Stimulated activated CD4-positive, alpha-beta T cell treated with anti-CD3 and anti-CD28 coated beads, Interleukin-4, amount 100 ng/mL, for 48 hours (primary cell): Measurements from ENCODE around the gene ENTPD2.

Source experiments
- DNase-seq, 2 donors: peaks; one replicate each; pipeline ENCODE4 v3.0.0-alpha.2; 2020; ENCODE audit warnings: low read depth in 2 of 2

Gene ENTPD2

DNA sequence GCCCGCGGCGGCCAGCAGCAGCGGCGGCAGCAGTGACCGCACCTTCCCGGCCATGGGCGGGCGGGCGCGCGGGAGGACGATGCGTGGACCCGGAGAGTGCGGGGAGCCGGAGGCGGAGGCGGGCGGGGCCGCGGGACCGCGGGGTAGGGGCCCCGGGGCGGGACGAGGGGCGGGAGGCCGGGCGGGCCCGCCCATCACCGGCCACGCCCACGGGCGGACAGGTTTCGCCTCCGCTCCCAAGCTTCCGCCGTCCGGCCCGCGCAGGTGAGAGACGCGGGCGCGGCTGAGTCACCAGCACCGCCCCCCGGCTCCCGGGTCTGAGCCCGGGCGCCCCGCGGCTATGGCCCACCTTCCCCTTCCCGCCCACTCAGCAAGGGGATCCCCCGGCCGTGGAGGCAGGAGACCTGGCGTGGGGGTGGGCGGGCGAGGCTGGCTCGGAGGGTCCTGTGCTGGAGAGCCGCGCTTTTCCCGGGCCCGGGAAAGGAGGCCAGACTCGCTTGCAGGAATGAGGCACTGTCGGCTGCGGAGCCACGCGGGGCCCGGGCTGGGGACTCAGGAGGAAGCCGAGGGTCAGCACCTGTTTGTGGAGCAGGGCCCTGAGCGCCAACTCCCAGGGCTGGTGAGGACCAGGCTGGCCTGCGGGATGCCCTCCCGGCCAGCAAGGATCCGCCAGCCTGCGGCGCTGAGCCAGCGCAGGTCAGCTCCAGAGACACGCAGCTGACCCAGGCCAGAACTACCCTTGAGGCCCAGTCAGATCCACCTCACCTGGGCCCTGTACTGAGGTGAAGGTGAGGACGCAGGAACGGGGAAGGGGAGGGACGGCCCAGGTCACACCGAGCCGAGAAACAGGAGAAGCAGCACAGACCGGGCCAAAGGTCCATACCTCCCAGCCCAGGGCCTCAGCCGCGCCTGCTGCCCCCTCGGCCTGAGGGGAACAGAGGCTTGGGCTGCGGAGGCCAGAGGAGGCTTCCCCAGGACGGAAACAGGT lies at the start of gene ENTPD2:
TSS of gene ENTPD2 (minus strand) at position 118 of the 988 bp plus-strand sequence. CDS start at position 54, 64 bp downstream.
- DNase-seq = no peak

GRCh38 chr9:137103206-137103999 lies 49.5 kb upstream of the ENTPD2 start:
- DNase-seq = no peak

DNA sequence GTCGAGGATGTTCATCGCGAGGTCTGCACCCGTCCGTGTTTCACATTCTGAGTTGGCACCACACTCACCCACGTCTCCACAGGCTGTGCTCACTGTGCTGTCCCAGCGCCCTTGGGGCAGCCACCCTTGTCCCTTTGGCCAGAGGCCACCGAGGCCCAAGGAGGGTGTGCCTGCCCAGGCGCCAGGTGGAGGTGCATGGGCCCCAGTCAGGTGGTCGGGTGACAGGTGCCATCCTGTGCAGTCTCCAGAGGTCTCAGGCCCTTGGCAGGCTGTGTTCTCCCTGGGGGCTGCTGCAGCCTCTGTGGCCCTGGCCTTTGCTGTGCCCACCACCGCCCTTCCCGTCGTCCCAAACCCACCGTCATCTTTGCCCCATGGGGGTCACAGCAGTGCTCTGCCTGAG lies 45.4 kb upstream of the ENTPD2 start:
- no peak for DNase-seq

GRCh38 chr9:137097761-137098462 lies 44.1 kb upstream of the ENTPD2 start:
- DNase-seq = no peak

DNA sequence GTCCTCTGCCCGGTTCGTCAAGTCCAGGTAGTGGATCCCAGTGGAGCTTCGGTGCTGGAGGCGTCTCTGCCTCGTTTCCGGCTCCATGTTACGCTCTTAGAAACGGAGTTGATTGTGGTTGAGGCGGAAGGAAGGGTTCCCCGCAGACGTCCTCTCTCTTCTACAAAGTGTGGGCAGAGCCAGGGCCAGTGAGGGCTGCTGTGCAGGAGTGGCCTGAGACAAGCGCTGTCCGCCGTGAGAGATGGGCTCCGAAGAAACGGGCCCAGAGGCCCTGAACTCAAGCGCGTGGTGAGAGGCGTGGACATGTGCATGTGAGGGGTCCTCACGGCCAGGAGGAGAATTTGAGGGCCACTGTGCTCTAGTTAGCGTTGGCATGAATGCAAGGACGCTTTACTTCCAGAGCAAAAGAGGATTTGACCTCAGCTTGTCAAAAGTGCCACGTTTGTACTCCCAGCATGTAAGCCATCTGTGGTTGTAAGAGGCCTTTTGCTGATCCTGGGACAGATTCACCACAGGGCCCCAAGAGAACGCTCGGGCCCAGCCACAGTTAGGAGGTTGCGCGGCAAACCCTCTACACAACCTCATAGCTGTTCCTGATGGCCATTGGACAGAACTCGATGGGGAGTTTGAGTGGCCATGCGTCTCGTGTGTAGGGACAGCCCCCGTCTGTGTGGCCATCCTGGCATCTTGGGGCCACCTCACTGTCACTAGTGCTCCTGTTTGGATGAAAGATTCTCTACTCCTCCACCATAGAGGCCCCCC lies 43.1 kb upstream of the ENTPD2 start:
- no peak for DNase-seq

DNA sequence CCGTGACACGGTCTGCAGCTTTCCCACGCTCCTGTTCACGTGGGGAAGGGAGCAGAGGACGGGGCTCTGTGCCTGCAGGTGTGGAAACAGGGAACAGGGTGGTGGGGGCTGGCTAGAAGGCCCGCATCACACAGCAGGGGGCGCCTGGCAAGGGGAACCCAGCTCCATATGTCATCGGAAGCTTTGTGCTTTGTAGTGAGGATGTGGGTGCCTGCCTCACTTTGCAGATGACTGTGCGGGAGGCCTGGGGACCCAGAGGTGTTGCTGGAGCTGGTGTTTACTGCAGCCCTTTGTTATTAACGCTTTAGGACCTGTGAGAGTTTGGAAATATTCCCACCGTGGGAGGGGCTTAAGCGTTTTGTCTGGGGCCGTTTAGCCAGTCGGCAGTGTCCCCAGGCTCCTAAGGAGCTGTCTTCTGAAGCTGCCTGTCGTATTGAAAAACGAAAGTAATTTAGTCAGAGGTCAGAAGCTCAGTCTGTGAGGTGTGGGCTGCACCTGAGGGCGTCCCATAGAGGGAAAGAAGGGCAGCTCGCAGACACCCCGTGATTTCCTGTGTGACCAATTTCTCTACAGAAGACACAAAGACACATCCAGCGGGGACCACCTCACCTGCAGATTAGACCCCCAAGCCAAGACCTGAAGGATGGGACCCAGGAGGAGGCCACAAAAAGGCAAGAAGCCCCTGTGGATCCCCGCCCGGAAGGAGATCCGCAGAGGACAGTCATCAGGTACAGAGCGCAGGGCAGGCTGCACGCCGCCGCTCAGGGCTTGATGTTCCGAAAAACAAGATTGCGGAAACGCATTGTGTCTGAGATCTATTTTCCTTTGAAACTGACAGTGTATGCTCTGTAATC lies 42.0 kb upstream of the ENTPD2 start:
- DNase-seq = peak; percentile 73 to 80

GRCh38 chr9:137089232-137089947 lies 35.5 kb upstream of the ENTPD2 start:
- DNase-seq = no peak

- DNase-seq = no peak
These were observed 34.3 kb upstream of the ENTPD2 start for GRCh38 chr9:137088121-137088520.

- no peak for DNase-seq
These were observed 33.6 kb upstream of the ENTPD2 start for GRCh38 chr9:137087409-137087925.

GRCh38 chr9:137086531-137087408 lies 32.9 kb upstream of the ENTPD2 start, which contains the start of gene MAN1B1:
TSS of gene MAN1B1 (plus strand) at chr9:137086985. CDS start at chr9:137087000, 15 bp downstream.
- peak; percentile 99 for DNase-seq

DNA sequence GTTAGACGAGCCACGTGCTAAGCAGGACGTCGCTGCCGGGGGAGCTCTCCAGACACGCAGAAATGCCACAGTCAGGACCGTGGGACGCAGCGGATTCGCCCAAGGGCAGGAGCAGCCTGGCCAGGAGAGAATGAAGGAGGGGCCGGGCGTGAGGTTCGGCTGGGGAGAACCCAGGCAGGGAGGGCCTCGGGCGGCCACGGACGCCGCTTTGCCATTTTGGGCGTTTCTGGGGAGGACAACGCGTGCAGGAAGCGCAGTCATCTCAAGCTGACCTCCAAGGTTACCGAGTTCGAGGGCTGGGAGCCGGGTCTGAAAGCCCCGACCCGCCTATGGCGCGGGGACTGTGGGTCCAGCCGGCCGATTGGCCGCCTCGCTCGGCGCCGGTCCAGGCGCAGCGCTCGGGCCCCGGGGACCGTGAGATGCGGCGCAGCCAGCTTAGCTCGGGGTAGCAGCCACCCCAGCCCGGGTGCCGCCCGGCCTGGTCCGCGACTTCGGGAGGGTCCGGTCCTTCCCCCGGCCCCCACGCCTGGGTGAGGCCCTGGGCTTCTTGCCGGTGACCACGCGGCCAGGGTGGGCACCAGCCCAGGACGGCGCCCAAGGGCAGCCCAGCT lies 32.2 kb upstream of the ENTPD2 start:
- peak; percentile 28 to 33 for DNase-seq

DNA sequence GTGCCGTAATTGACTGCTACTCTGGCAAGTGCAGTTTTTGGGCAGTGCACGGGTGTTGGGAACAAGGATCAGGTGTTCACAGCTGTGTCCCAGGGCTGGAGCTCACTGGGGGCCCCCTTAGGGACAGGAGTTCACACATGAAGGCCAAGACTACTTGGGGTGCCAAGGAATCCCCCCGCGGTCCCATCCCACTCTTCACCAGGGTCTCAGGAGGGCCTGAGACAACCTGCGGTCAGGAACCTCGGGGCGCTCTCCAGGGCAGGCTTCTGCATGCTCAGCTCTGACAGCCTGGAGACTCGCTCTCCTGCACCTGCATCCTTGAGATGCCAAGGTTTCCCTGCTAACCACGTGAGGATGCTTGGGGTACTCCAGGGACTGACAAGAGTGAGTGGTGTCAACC lies 30.7 kb upstream of the ENTPD2 start:
- DNase-seq = no peak

- DNase-seq = peak in 1 of 2 donors; percentile 22
These were observed 29.6 kb upstream of the ENTPD2 start for GRCh38 chr9:137083394-137084004.

DNA sequence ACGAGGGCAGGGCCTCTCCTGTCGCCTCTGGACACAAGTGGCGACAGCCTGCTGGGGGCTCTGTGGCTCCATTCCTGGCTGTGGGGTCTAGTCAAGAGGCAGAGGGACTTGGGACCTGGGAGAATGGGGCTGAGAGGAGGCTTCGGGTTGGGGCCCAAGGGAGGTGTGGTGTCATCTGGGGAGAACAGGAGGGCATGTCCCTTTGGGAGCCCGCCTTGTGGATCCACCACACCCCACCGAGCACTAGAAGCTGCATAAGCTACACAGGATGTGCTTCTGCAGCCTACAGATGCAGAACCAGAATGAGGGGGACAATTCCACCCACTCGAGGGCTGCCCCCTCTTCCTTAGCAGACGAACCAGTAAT lies 29.0 kb upstream of the ENTPD2 start:
- DNase-seq = no peak

GRCh38 chr9:137082222-137082924 lies 28.5 kb upstream of the ENTPD2 start:
- DNase-seq = no peak

GRCh38 chr9:137080260-137081122 lies 26.6 kb upstream of the ENTPD2 start:
- no peak for DNase-seq
